Activated CD4-positive, alpha-beta T cell treated with anti-CD3 and anti-CD28 coated beads, Interleukin-2, amount 50 U/mL, for 1 hour (primary cell): ENCODE data around the gene REEP6.
"Not testable (repeated sequence)": the region's sequence is repeated elsewhere in the genome, so short reads cannot be mapped to it uniquely, and the experiment has no call there.

Source experiments
- DNase-seq: peaks from one replicate; pipeline ENCODE4 v3.0.0-alpha.2; 2020

Gene REEP6

DNA sequence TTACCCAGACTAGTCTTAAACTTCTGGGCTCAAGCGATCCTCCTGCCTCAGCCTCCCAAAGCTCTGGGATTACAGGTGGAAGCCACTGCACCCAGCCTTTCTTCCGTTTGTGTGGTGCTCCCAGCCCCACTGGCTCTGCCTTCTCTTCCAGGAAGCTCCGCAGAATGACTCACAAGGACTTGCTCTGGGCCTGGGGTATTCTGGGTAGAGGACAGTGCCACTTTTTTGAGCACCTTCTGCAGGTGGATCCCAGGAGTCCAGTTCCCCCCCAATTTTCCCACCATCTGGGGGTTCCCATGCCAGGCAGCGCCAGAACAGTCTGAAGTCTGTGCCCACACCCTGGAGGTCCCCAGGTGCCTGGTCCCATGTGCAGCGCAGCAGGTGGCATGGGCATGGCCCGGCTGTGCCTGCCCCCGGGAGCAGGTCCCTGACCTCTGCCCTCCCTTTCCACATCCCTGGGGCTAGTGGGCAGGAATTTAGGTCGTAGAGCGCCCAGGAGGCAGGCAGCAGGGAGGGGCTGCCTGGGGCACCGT lies 1.6 kb downstream of the REEP6 start:
- no peak for DNase-seq

- no peak for DNase-seq
Measured at GRCh38 chr19:1494115-1494815, 3.3 kb downstream of the REEP6 start.

DNA sequence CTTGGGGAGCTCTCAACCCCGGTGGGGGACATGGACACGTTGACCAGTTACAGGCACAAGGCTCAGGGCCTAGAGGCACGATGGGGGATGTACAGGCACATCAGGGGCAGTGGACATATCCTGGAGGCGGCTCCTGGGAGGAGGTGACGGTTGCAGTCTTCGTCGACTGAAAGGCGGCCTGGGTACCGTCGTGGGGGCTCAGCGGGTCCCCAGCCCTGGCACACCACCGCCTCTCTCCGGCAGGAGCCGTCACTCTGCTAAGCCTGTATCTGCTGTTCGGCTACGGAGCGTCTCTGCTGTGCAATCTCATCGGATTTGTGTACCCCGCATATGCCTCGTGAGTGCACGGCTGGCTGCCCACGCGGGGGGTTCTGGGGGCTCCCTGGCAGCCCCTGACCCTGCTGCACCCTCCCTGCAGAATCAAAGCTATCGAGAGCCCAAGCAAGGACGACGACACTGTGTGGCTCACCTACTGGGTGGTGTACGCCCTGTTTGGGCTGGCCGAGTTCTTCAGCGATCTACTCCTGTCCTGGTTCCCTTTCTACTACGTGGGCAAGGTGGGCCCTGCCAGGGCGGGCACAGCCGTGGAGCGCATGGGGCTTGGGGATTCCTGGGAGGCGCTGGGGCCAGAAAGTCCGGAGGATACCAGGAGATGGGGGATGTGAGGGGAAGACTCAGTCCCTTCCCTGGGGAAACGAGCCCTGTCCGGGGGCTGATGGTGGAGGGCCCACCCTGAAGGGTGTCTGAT lies 4.2 kb downstream of the REEP6 start:
- no peak for DNase-seq

DNA sequence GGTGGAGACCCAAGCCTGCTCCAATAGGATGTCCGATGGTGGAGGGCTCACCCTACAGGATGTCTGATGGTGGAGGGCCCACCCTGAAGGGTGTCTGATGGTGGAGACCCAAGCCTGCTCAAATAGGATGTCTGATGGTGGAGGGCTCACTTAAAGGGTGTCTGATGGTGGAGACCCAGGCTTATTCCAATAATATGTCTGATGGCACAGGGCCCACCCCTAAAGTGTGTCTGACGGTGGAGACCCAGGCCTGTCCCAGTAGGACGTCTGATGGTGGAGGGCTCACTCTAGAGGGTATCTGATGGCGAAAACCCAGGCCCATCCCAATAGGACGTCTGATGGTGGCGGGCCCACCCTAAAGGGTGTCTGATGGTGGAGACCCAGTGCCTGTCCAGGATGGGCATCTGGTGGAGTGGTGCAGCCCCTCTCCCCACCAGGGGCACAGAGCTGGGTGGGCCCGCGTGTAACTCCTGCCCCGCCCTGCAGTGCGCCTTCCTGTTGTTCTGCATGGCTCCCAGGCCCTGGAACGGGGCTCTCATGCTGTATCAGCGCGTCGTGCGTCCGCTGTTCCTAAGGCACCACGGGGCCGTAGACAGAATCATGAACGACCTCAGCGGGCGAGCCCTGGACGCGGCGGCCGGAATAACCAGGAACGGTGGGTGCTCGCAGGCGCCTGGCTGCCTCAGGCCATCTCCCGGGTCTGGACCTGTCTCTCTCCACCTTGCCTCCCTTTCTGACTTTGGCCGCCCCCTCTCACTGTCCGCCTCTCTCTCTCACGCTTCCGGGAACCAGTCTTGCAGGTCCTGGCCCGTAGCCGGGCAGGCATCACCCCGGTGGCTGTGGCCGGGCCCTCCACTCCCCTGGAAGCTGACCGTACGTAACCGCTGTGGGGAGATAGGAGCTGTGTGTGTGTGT lies 5.1 kb downstream of the REEP6 start:
- no peak for DNase-seq

DNA sequence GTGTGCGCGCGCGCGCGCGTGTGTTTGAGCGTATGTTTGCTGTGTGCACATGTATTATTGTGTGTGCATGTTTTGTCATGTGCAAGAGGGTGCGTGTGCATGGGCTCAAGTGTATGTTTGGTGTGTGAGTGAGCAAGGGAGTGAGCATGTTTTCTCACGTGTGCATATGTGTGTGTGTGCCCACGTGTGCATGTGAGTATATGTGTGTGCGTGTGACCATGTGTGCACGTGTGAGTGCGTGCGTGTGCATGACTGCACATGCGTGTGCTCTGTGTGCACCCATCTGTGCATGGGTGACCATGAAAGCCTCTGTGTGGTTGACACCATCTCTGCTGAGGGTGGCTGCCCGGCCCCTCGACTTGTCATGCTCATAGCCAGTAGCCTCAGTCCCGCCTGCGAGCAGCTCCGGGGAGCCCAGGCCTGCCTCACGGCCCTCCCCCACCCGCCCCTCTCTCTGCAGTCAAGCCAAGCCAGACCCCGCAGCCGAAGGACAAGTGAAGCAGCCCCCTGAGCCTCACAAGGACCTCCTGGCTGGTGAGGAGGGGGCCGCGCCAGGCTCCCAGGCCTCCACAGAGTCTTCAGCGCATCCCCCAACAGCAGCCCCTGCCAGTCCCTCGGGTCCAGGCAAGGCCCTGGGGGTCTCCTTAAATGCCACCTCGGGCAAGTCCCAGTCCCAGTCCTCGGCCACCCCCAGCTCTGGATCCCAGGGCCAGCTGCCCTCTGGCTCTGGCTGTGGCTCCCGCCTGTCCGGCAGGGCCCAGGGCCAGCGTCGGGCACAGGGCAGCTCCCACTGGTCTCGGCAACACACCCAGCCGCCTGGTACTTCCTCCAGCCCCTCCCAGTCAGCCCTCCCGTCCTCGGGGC lies 6.0 kb downstream of the REEP6 start:
- DNase-seq: no peak

DNA sequence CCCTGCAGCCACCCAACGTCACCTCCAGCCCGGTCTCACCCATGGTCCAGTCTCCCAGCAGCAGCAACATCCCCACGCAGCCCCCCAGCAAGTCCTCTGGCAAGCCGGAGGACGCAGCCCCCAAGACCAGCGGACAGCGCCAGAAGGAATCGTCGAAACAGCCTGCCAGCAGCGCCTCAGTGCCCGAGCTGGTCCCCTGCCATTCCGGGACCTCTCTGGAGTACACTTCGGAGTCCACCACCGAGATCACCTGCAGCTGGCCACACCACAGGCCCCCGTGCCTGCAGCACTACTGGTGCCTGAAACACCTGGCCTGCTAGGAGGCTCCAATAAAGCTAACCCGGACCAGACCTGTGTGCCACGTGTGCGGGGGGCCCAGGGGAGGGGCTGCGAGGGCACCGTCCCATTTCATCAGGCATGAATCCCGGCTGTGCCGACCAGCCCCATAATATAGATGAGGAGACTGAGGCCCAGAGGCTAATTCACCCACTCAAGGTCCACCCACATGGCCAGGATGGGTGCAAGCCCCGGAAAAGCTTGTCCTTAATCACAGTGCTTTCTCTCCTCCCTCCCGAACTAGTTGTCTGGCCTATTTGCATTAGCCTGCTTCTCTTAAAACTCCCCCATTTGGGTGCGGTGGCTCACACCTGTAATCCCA lies 6.7 kb downstream of the REEP6 start:
- DNase-seq: no peak

DNA sequence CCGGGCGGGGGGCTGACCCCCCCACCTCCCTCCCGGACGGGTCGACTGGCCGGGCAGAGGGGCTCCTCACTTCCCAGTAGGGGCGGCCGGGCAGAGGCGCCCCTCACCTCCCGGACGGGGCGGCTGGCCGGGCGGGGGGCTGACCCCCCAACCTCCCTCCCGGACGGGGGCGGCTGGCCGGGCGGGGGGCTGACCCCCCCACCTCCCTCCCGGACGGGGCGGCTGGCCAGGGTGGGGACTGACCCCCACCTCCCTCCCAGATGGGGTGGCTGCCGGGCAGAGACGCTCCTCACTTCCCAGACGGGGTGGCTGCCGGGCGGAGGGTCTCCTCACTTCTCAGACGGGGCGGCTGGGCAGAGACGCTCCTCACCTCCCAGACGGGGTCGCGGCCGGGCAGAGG lies 8.2 kb downstream of the REEP6 start:
- DNase-seq: not testable (repeated sequence)

GRCh38 chr19:1501200-1501595 lies 10.2 kb downstream of the REEP6 start:
- no peak for DNase-seq

- no peak for DNase-seq
Measured at GRCh38 chr19:1502433-1503088, 11.6 kb downstream of the REEP6 start.

DNA sequence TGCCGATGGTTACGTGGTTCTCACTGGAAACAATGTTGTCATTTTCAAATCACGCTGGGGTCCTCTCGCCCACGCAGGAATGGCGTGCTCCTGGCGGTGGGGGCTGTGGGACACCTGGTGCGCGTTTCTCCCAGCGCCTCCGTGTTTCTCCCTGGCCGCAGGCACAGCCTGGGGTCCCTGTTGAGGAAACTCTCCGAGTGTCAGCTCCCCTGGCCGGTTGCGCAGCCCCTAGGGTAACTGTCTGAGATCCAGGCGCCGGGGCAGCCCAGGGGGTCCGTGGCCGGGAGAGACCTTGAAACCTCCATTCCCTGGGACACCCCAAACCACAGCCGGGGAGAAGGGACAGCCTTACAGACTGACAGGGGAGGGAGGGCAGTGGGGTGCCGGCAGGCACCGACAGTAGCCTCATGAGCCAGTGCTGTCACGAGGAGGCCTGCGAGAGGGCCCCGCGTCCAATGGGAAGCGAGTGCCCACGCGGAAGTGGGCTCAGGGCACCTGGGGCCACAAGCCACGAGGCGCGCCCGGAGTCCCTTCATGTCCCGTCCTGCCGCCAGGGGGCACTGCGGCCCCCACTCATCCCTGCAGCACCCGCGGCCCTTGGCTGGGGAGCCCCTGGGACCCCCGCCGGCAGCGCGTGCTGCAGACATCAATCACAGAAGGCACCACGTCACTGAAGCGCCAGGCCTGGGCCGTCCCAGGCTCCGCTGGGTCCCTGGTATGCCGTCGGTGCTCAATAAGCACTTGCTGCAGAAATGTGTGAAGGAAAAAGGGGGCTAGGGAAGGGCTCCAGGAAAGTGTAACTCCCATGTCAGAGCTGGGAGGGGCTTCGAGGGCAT lies 12.3 kb downstream of the REEP6 start:
- DNase-seq: peak; percentile 61

GRCh38 chr19:1503925-1504773 lies 13.2 kb downstream of the REEP6 start:
- no peak for DNase-seq

DNA sequence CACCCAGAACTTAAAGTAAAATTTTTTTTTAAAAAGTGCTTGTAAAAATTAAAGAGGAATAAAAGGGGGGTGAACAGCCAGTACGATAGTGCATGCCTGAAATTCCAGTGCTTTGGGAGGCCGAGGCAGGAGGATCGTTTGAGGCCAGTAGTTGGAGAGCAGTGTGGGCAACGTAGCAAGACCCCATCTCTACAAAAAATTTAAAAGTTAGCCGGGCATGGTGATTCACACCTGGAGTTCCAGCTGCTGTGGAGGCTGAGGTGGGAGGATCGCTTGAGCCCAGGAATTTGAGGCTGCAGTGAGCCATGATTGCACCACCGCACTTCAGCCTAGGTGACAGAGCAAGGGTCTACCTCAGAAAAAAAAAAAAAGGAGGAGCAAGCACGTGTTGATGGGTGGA lies 14.0 kb downstream of the REEP6 start:
- no peak for DNase-seq

- no peak for DNase-seq
Measured at GRCh38 chr19:1505991-1506881, 15.3 kb downstream of the REEP6 start.

GRCh38 chr19:1507192-1507660 lies 16.2 kb downstream of the REEP6 start:
- no peak for DNase-seq

GRCh38 chr19:1507763-1508506 lies 17.0 kb downstream of the REEP6 start:
- peak; percentile 93 for DNase-seq

DNA sequence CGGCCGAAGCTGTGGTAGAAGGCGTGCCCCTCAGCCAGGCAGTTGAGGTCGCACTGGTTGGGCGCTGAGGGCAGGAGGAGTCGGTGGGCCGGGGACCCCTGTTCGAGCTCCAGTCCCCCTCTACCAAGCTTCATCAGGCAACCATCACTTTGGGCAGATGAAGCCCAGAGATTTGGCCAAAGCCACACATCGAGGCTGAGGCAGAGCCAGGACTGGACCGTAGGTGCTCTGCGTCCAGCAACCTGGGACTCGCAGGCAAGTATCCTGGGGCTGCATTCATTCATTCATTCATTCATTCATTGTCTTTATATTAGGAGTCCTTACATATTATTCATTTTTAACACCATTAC lies 17.5 kb downstream of the REEP6 start:
- DNase-seq: no peak
